Fibroblast of lung (primary cell): ENCODE measurements around the gene UPP1. TPM values are rescaled to one million over a fixed set of nuclear protein-coding genes. Genes with fewer than 3 reads are reported as not detected.

Source experiments
- DNase-seq, 2 donors: peaks; one replicate each; pipeline versions ENCODE4 v3.0.0 to v3.0.0-alpha.2; 2010; ENCODE audit warnings: low read depth in 2 of 2
- H2AFZ ChIP-seq: 2 replicates; pipeline ENCODE4 v1.5.1; 2012; ENCODE audit warnings: low read length, control low read depth, inconsistent platforms
- H3K27ac ChIP-seq: 2 replicates; pipeline ENCODE4 v1.5.1; 2011; ENCODE audit warnings: low read length, control low read depth; ENCODE audit not compliant: insufficient read depth
- H3K27me3 ChIP-seq: 2 replicates; pipeline ENCODE4 v1.5.1; 2011; ENCODE audit warnings: mild to moderate bottlenecking, low read length; ENCODE audit not compliant: control insufficient read depth, insufficient read depth
- H3K36me3 ChIP-seq: 2 replicates; pipeline ENCODE4 v1.5.1; 2011; ENCODE audit warnings: low read length; ENCODE audit not compliant: control insufficient read depth, insufficient read depth
- H3K4me1 ChIP-seq: 2 replicates; pipeline ENCODE4 v1.5.1; 2011; ENCODE audit warnings: low read length; ENCODE audit not compliant: control insufficient read depth, insufficient read depth; ENCODE audit errors: extremely low read depth
- H3K4me2 ChIP-seq: 2 replicates; pipeline ENCODE4 v1.5.1; 2011; ENCODE audit warnings: low read length, control low read depth; ENCODE audit not compliant: insufficient read depth; ENCODE audit errors: extremely low read depth
- H3K4me3 ChIP-seq, 4 experiments: fragments of 200-600 bp in 1 of 4; sonication (generic) in 1 of 4; replicated peaks in 1 of 4; 2 replicates each; pipeline ENCODE4 v1.5.1; 2011 to 2016; ENCODE audit warnings: low read length in 4 of 4, low read depth in 3 of 4, mild to moderate bottlenecking in 3 of 4, control low read depth in 2 of 4, inconsistent platforms in 1 of 4, mixed read lengths in 1 of 4; ENCODE audit not compliant: insufficient read depth in 1 of 4; ENCODE audit errors: control extremely low read depth in 1 of 4
- H3K79me2 ChIP-seq: 2 replicates; pipeline ENCODE4 v1.5.1; 2012; ENCODE audit warnings: mild to moderate bottlenecking, low read length, inconsistent platforms; ENCODE audit not compliant: control insufficient read depth, insufficient read depth
- H3K9ac ChIP-seq: 2 replicates; pipeline ENCODE4 v1.5.1; 2011; ENCODE audit warnings: mild to moderate bottlenecking, low read length, control low read depth; ENCODE audit not compliant: insufficient read depth
- H3K9me3 ChIP-seq: 2 replicates; pipeline ENCODE4 v1.5.1; 2012; ENCODE audit warnings: low read depth, low read length; ENCODE audit not compliant: control insufficient read depth, insufficient read depth
- H4K20me1 ChIP-seq: 2 replicates; pipeline ENCODE4 v1.5.1; 2011; ENCODE audit warnings: low read length; ENCODE audit not compliant: control insufficient read depth, insufficient read depth; ENCODE audit errors: extremely low read depth
- CTCF ChIP-seq, 2 donors: IDR thresholded peaks in 1 of 2; conservative IDR thresholded peaks in 1 of 2; 1 replicate in 1 of 2; 2 replicates in 1 of 2; pipeline ENCODE4 v1.5.1; 2011 to 2012; ENCODE audit warnings: low read length in 2 of 2, control low read depth in 1 of 2, inconsistent platforms in 1 of 2, low read depth in 1 of 2, mild to moderate bottlenecking in 1 of 2
- EZH2 ChIP-seq: IDR thresholded peaks from 2 replicates; pipeline ENCODE4 v1.5.1; 2012; ENCODE audit warnings: low read length, control low read depth, mild to moderate bottlenecking; ENCODE audit errors: missing control alignments
- polyA plus RNA-seq, 2 donors: library from polyadenylated mRNA; depleted of rRNA in 1 of 2; stranded (reverse) in 1 of 2; unstranded in 1 of 2; fragments of >200 nt; gene quantifications; 2 replicates each; pipeline ENCODE4 v1.2.1, GENCODE V29; 2011 to 2012; ENCODE audit warnings: missing spikeins in 1 of 2
- total RNA-seq: library from RNA; depleted of rRNA; stranded (reverse); fragments of >200 nt; gene quantifications from 2 replicates; pipeline ENCODE4 v1.2.1, GENCODE V29; 2014

Gene UPP1
- total and polyA plus RNA-seq, 2 donors (not counting 1 experiment from before 2014, with no cell fraction given): 9.4 to 11.7 TPM

DNA sequence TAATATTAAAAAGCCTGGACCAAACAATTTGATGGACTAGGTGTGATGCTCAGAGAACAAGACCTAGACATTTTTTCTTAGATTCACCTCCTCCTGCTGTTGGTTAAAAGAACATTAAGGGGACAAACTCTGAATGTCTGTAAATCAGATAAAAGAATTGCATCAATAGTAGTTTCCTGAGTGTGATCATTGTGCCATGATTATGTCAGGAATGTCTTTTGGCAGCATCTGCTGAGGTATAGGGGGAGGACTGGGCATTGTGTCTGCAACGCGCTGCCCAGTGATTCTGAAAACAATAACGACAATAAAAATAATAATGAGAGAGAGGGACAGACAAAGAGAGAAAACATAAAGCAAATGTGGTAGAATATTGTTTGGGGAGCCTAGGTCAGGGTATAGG lies 46.8 kb upstream of the UPP1 start:
- Histone ChIP-seq H3K4me3 (no peak overlapping the region), H3K9me3 (no peaks in the 10 kb centered on the region), H3K4me2 (no peak overlapping the region), H3K79me2 (no peaks in the 10 kb centered on the region), H3K9ac (no peak overlapping the region), H3K4me1 (peaks cover 2% of the 10 kb centered on the region), H3K36me3 (no peaks in the 10 kb centered on the region), H2AFZ (no peak overlapping the region), H3K27me3 (peaks cover 3% of the 10 kb centered on the region), H4K20me1 (no peaks in the 10 kb centered on the region), H3K27ac (no peak overlapping the region)
- TF ChIP-seq CTCF (conservative IDR thresholded peaks at IDR 0.05 in 1 of 2, IDR thresholded peaks at IDR 0.05 in 1 of 2; ENCODE audit: low read depth in 1 of 2, low read length in 2 of 2) (no peak), EZH2 (no peak)
- DNase-seq: peak in 1 of 2 donors; percentile 46

DNA sequence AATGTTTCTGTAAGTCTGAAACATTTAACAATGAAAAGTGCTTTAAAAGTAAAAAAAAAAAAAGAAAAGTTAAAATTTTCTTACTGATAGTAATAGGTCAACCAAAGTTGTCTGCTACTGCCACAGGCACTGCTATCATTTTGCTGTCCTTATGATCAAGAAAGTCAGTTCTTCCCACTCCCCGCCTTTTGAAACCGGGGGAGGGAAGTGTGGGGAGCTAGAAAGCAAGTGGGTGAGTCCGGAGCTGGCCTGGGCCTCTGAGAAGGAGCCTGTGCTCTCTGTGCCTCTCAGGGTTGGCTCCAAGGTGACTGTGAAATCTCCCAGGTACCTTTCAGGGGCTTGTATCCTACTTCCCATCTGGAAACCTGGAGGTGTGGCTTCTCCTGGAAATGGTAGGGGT lies 46.4 kb upstream of the UPP1 start:
- no peaks in the 10 kb centered on the region for H4K20me1 ChIP-seq
- no peak overlapping the region for H3K9ac ChIP-seq
- H3K79me2 ChIP-seq: no peaks in the 10 kb centered on the region
- H3K27me3 ChIP-seq: peaks cover 1% of the 10 kb centered on the region
- H3K4me2 ChIP-seq: no peak overlapping the region
- DNase-seq: no peak
- peaks cover 2% of the 10 kb centered on the region for H3K4me1 ChIP-seq
- H2AFZ ChIP-seq: no peak overlapping the region
- no peak overlapping the region for H3K4me3 ChIP-seq
- no peak overlapping the region for H3K27ac ChIP-seq
- H3K36me3 ChIP-seq: no peaks in the 10 kb centered on the region
- TF ChIP-seq CTCF (conservative IDR thresholded peaks at IDR 0.05 in 1 of 2, IDR thresholded peaks at IDR 0.05 in 1 of 2; ENCODE audit: low read depth in 1 of 2, low read length in 2 of 2) (no peak), EZH2 (no peak)
- H3K9me3 ChIP-seq: no peaks in the 10 kb centered on the region

DNA sequence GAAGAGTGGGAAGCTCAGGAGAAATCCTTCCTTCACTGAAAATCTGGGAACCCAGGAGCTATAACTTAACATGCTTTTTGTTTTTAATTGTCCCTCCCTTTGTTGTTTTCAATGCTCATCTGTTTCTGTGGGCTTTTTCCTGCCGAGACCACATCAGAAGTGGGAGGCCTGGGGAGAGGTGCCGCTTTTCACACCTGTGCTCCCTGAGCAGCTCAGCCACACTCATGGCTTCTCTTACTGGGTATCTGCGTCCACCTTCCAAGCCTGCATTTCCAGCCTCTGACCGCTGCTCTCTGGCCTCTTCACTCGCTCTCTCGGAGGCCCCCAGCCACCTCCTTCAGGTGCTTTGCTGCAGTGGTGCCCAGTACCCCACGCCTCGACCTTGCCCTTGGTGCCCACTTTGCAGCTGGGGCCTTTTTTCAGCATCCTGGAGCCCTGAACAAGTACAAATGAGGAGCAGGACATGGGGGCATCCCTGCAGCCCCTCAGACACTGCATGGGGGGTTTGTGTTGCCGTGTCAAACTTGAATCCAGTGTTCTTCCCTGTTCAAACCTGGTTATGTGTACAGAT lies 43.8 kb upstream of the UPP1 start:
- TF ChIP-seq EZH2 (no peak), CTCF (conservative IDR thresholded peaks at IDR 0.05 in 1 of 2, IDR thresholded peaks at IDR 0.05 in 1 of 2; ENCODE audit: low read depth in 1 of 2, low read length in 2 of 2) (no peak)
- Histone ChIP-seq H3K27ac (no peak overlapping the region), H3K9ac (no peak overlapping the region), H4K20me1 (no peaks in the 10 kb centered on the region), H3K4me1 (peaks cover 2% of the 10 kb centered on the region), H2AFZ (no peak overlapping the region), H3K4me2 (no peak overlapping the region), H3K36me3 (no peaks in the 10 kb centered on the region), H3K79me2 (no peaks in the 10 kb centered on the region), H3K27me3 (no peaks in the 10 kb centered on the region), H3K4me3 (no peak overlapping the region), H3K9me3 (no peaks in the 10 kb centered on the region)
- no peak for DNase-seq
